HG03442 (cell line): ENCODE measurements around the gene RALGAPA2.

Experiments
- ATAC-seq: cut with Tn5 transposase; IDR thresholded peaks from one replicate; pipeline ENCODE4 v1.9.1; 2021; ENCODE audit warnings: mild to moderate bottlenecking, moderate library complexity; ENCODE audit not compliant: unreplicated experiment

RALGAPA2 gene

DNA sequence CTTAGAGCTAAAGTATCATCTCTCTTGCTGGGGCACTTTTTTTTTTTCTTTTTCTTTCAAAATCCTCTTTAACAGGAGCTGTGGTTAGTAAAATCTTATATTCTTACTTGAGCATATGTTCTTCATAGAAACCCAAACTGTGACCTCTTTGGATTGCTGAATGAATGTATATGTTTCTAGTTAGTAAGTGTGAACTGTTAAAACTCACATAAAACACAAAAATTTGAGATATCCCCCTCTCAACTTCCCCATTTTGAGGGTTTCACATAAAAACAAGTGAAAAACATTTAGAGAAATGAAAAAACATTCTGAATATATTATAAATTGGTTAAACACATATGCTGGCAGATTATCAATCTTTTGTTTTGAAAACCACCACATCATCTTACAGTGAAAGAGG lies 266.4 kb downstream of the RALGAPA2 start:
- no peak for ATAC-seq

DNA sequence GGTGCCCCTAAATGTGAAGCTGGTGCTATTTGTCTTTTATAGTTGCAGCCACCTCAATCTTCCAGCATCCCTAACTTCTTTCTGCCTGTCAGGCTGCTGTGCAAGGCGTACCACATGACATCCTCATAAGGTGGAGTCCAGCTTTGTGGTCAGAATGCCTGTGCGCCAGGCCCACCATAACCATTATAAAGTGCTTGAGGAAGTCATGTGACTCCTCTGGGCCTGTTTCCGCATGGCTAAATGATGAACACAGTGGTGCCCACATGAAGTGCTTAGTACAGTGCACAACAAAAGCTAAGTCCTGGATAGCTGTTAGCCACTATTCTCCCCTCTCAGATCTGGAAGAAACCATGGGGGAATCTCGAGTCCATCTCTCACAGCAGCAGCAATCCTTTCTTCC lies 268.9 kb downstream of the RALGAPA2 start:
- ATAC-seq, result no peak

DNA sequence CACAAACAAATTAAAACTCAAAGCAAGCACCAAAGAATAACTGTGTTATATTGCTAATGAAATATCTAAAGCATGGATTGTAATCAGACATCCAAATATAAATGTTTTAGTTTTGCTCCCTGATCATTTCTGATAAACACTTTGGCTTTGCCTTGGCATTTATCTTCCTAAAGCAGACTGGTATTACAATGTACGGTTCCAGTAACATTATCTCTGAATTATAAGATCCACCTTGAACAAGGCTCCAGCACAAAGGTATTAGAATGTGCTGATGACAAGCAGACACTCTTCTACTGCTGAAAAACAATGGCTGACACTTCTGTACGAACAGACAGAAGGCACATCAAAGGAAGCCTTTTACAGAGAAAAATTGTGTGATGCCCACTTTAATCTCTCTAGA lies 270.0 kb downstream of the RALGAPA2 start:
- no peak for ATAC-seq

DNA sequence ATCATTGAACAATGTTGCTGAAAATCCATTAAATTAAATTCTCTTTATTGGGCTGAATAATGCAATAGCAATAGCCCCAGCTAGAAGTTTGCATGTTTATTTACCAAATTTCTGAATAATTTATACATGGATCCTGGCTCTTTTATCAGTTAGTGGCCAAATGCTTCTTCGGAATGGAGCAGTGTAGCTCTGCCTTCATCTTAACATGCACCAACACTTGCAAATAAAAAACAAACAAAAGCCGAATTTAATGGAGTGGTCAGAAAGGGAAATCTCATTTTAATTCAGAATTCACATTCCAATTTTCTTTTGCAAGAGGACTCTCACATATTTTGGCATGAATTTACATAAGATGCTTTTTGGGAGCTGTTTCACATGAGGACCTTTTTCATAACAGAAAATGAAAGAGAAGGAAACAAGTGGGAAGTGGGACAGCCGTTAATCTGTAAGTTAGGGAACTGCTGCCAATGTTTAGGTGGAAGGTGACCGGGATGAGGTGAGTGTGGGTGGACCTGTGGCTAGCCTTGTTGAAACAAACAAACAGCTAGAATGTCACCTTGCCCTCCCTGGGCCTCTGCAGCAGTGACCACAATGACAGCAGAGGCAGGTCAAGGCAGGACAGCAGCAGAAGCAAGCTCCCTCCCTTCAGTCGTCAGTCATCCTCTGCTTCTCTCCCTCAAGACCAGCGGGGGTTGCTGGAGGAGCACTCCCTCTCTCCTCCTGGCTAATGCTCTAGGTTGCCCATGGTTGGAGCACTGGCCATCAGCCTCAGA lies 271.4 kb downstream of the RALGAPA2 start:
- no peak for ATAC-seq

DNA sequence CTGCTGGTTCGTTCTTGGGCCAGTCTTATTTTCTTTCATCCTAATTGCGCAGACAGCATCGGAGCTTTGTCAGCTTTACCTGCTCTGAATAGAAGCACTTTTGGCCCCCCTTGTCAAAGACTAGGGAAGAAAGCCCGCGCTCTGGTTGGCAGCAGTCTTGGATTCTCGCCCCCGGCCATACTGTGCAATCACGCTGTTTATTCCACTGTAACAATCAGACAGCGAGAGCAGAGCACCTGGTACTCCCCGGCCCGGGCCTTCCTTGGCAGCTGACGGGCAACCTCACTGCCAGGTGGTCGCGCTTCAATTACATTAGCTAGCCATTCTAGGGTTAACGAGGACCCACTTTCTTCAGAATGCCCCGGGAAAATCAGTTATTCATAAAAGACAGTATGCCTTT lies 272.0 kb downstream of the RALGAPA2 start:
- no peak for ATAC-seq

DNA sequence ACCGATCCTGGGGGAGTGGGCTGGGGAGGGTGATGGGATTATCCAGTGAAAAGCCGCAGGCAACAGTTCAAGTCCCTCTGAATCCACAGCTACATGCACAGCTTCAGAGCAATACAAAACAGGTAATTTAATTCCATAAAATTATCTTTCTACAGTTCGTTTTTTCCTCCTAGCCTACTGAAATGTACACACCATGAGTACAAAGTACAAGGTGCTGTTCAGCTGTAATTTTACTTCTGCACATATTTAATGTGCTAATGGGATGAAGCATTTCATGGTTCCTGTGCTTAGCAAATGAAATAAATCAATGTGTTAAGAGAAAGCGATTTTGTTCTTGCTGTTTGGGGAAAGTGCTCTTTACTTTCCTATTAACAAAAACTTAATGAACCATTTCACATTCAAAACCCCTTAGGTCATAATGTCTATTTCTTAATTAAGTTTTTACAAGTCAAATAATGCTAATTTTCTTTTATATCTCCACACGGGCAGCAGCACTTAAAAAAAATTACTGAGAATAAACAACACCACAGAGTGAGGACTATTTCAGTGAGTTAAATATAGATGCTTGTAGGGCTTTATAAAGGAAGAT lies 272.7 kb downstream of the RALGAPA2 start:
- ATAC-seq, result no peak

DNA sequence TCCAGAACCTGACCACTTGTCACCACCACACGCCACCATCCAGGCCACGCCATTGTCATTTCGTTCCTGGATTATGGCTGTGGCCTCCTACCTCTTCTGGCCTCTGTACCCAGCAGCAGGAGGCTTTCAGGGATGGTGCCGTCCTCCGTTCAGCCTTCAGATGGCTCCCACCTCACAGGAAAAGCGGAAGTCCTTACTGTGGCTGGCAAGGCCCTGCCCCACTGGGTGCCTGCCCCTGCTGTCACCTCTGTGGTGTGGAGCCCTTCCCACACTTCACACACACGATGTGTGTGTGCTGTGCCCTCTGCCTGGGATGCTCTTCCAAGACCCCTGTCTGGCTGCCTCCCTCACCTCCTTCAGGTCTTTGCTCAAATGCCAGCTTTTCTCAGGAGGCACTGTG lies 275.1 kb downstream of the RALGAPA2 start:
- no peak for ATAC-seq

DNA sequence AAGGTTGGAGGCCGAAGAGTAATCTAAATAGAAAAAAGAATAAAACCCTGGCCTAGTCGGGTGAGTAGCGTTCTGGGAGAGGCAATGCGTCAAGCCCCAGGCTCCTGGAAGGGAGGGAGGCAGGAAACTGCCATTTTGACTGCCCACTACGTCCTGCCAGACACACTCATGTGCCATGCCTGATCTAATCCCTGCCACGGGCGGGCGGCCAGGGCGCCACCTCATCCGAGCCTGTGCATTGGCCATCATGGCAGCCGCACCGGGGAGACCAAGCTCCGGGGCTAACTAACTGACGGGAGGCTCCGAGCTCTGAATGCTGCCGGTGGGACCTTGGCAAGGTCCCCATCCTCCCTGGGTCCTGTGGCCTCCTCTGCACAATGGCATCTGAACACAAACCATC lies 275.8 kb downstream of the RALGAPA2 start:
- no peak for ATAC-seq

DNA sequence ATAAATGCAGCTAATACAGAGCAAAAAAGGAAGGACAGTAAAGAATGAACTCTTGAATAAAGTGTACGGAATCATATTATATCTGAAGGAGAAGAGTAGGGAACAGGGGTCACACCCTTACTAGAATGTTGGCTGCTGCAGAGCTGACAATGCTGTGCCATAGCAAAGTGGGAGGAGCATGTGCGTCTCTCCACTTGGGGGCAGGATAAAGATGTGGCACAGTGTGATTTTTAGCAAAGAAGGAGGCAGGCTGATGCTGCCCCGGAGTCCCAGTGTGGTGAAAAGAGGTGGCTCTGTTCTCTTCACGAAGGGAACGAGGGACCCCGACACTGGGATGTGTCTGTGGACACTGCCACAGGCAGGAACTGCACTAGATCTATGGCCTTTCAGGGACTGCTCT lies 277.0 kb downstream of the RALGAPA2 start:
- no peak for ATAC-seq

DNA sequence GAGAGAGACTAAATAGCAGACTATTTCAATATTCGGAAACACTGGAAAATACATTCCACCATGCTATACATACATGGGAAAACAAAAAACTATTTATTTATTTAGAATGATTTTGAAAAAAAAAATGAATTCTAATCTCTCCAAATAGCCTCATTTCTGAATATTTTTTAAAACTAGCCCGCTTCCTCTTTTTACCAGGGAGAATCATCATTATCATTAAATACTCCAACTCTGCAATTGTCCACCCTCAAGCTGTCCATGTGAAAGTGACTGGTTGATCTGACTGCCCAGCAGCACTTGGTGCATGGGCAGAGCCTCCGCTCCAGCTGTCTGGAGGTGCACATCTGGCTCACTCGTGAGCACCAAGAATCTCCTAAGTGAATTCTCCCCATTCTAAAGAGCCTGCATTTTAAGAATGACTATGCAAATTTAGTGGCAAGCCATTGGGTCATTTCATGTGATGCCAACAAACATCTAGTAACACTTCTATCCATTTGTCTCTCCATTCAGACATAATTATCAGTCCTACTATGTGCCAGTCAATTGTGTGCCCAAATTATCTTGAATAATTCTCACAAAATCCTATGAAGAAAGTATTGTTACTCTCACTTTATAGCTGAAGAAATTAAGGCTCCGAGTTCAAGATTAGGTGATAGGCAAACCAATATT lies 279.7 kb downstream of the RALGAPA2 start:
- ATAC-seq, result no peak

DNA sequence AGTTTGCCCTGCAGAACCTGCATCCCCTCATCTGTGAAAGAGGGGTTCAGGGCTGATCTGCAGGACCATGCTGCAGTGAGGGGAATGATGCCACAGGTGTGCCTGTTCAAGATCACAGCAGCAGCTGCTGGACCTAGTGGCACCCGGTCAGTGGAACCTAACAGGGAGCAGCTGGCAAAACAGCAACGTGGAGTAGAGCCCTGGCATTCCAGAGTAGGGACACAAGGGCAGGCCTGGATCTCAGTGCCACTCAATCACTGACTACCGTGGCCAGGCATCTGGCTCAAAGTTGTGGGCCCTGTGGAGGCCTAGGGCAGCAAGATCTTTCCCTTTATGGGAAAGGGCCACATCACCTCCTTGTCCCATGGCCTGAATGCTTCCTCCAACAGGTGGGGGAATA lies 282.4 kb downstream of the RALGAPA2 start:
- no peak for ATAC-seq

DNA sequence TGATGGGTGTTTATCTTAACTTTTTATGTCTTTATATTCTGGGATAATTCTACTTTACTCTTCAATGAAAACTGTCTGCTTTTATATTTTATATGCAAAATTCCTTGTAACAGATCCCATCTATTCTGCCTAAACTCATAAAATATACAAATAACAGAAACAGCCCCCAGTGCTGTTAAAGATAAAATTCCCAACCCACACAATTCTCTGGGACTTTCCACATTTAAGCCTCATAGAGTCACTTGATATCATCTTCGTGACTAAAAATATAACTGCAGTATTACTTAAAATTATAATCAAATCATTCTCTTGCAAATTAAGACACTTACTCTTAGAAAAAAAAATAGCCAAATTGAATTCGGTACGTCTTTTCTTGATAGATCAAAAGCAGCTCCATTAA lies 284.4 kb downstream of the RALGAPA2 start:
- no peak for ATAC-seq

DNA sequence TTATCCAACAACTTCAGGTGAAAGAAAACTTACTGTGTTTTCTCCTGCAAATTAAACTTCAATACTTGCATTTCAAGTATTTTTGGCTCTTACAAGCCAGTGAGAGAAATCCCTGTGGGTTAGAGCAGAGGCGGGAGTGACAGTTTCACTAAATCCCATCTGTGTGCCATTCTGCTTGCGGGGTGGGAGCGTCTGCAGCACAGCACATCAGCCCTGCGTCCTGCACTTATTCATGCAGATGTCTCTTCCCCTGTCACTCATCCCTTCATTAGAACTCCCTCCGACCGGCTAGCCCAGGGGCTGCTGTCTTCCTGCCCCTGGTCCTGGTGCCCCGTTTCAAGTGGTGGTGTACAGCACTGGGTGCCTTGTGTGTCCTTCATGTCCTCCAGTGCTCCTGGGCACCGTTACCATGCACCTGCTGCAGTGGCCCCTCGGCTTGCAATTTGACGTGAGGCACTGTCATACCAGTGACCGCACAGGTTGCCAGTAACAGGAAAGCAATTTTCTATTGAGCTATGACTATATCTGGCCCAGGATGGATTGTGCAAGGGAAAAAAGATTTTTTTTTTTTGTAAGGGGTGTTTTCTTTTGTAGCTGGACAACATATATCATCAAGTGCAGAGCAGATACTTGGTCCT lies 285.1 kb downstream of the RALGAPA2 start:
- no peak for ATAC-seq

DNA sequence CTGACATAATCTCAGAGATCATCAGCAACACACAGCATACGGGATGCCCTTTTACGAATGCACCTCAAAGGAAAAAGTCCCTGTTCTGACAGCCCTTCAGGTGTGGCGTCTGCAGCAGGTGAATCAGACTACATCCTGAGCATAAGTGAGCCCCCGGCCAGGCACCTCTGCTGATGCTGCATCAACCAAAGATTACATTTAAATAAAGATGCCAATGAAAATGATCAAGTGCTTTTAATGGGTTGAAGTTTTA lies 285.9 kb downstream of the RALGAPA2 start:
- ATAC-seq, result no peak

DNA sequence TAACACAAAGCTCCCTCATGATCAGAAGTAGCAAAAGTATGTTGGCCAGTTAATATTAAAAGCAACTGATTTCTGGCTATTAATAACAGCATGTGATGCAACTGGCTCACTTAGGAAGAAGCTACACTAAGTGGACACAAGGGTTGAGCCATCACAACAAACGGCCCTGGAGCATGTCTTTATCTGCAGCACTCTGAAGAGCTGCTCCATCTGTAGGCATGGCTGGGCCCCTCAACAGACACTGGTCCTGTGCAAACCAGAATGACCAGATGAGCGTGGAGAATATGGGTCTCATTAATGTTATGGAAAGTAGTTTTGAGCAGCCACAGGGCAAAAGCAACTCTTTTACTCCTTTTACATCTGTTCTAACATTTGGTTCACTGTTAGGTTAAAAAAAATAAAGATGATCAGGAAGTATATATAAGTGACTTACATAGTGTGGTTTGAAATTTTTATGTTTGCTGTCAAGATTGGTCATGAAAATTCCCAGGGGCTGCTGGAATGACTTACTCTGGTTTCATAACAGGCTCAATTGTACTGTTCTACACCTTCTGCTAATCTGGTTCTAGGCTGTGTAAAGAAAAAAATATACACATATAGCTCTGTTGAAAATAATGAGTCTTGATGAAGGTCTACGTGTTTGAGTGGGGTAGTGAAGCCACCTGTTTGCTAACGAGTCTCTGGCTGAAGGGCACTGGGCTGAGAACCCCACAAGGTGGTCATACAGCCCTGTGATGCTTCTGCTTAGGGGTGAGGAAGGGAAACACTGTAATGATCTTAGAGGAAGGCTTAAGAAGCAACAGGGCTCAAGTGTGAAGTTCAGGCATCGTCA lies 286.4 kb downstream of the RALGAPA2 start:
- ATAC-seq, result no peak

DNA sequence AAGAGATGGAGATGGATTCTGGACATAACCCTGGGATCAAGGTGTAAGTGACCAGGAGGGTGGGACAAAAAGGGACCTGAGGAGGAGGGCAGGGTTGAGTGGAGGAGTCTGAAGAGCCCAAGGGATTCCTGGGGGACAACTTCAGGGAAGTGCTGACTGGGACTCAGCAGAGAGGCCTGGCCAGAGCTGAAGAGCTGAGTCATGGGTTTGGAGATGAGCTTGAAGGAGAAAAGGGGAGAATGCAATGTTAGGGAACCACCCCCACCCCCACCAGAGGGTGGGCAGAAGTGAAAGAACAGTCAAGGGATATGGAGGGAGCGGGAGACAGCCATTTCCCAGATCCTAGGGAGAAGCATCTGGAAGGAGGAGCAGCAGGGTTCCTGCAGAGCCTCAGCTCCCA lies 289.3 kb downstream of the RALGAPA2 start:
- no peak for ATAC-seq

DNA sequence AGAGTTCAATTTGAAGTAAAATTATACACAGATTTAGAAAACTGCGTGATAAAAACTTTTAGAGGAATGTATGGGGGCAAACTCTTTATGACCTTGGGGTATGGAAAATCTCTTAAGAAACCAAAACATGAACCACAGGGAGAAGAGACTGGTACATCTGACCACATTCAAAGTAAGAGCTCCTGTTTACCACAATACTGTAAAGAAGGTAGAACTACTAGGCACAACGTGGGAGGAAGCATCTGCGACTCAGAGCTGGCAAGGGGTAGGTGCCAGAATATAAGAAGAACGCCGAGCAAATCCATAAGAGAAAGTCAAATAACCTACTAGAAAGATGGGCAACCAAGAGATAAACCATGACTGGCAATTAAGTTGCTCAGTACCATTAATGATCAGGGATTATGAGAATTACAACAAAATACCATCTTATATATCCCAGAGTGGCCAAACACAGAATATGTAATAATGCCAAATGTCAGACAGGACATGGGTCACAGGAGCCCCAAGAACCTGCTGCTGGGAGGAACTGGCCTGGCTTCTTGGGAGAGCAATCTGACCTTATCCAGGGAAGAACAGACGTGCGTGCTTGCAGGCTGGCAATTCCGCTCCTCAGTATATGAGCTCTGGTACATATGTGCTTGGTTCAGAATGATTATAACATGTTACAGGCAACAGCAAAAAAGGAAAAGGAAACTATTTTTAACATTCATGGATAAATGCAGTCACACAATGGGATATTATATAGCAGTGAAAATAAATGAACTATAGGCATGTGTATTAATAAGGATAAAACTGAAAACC lies 294.4 kb downstream of the RALGAPA2 start:
- ATAC-seq, result no peak

DNA sequence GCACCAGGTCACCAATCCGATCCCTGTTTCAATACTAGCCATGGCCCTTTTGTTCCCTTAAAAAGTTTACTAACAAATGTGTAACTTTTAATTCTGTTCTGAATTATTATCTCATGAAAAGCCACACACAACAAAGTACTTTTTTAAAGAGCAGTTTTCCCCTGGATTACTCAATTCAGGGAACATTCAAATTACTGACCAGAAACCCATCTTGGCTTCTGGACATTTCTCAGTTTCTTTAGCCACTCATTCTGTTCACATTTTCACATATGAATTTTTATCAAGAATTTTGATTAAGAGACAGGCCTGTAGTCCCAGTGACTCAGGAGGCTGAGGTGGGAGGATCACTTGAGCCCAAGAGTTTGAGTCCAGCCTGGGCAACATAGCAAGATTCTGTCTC lies 297.1 kb downstream of the RALGAPA2 start:
- no peak for ATAC-seq

DNA sequence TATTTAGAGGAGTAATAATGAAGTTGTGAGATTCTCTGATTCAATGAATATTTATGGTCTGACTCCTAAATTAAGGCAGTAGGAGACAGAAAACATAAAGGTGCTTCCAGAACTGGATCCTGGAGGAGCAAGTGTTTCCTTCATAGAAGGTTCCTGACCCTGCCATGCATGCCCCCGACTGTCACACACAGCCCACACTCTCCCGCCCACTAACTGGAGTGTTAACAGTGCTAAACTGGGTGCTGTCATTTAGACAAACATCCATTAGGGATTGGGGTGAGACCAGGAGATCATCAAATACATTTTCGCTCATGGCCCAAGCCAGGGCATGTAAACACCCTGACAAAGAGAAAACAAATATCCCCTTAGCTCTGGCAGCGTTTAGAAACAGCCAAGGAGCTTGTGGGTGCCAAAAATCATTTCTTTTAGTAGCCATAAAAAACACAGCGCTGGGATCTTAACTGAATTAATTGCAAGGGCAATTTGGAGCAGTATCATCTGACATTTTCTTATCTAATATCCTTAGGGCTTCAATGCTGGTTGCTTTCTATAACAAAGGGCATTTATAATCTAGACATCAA lies 297.7 kb downstream of the RALGAPA2 start:
- ATAC-seq, result no peak

DNA sequence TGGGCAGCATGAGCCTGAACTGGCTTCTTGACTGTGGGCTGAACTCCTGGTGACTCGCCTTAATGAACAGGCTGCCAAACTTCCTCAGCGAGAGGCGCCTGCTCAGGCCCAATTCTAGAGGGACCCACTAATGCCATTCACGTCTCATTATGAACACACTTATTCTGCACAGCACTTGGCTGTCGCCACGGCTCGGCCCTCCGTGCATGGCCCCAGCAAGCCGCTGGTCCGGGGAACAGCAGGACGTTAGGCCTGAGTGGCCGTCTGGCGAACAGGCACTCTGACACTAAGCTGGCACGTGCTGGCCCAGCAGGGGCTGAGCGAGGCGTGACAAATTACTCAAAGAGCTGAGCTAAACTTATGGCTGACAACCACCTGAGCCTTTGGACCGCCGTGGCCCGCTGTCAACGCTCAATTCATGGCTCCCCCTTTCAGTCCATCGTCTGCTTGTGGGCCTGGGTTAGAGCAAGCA lies 298.6 kb downstream of the RALGAPA2 start:
- no peak for ATAC-seq
